Cardiac muscle cell (in vitro differentiated cells and primary cell): ENCODE results near the gene ZDHHC9. TPM values are rescaled to one million over a fixed set of nuclear protein-coding genes. Genes with fewer than 3 reads are reported as not detected.

Source experiments
- DNase-seq, 2 donors: peaks; one replicate each; pipeline versions ENCODE4 v3.0.0 to v3.0.0-alpha.2; 2010 to 2017; ENCODE audit warnings: low read depth in 1 of 2, low spot score in 1 of 2
- H3K27ac ChIP-seq: fragments of 200-600 bp; sonication (generic); 2 replicates; pipeline ENCODE4 v1.5.1; 2016
- H3K27me3 ChIP-seq: fragments of 200-600 bp; sonication (generic); 2 replicates; pipeline ENCODE4 v1.6.0; 2016; ENCODE audit warnings: control low read depth
- H3K36me3 ChIP-seq: fragments of 200-600 bp; sonication (generic); 2 replicates; pipeline ENCODE4 v1.5.1; 2016; ENCODE audit warnings: control low read depth
- H3K4me1 ChIP-seq: fragments of 200-600 bp; sonication (generic); 2 replicates; pipeline ENCODE4 v1.8.1; 2017; ENCODE audit warnings: low read depth, mild to moderate bottlenecking, mixed run types
- H3K4me3 ChIP-seq: fragments of 200-600 bp; sonication (generic); 2 replicates; pipeline ENCODE4 v1.5.1; 2016; ENCODE audit warnings: mild to moderate bottlenecking
- H3K9me3 ChIP-seq: fragments of 200-600 bp; sonication (generic); 2 replicates; pipeline ENCODE4 v1.5.1; 2017; ENCODE audit warnings: low read depth, mild to moderate bottlenecking, control low read depth
- polyA plus RNA-seq: library from polyadenylated mRNA; unstranded; fragments of >200 nt; fragmentation: Nextera tagmentation; extraction: Ambion mirVana; gene quantifications from 2 replicates; pipeline ENCODE4 v1.2.1, GENCODE V29; 2016
- total RNA-seq: library from RNA; depleted of rRNA; stranded (reverse); fragments of >200 nt; gene quantifications from 2 replicates; pipeline ENCODE4 v1.2.3, GENCODE V29; 2016
- TF ChIP-seq, protein P1 (sequence below): IDR thresholded peaks from 2 replicates; pipeline ENCODE4 v1.5.1; 2012; ENCODE audit warnings: low read depth, mild to moderate bottlenecking, low read length

The ZDHHC9 gene
- total and polyA plus RNA-seq, 2 experiments from 2014 or later, result 9.9 to 15.5 TPM

DNA sequence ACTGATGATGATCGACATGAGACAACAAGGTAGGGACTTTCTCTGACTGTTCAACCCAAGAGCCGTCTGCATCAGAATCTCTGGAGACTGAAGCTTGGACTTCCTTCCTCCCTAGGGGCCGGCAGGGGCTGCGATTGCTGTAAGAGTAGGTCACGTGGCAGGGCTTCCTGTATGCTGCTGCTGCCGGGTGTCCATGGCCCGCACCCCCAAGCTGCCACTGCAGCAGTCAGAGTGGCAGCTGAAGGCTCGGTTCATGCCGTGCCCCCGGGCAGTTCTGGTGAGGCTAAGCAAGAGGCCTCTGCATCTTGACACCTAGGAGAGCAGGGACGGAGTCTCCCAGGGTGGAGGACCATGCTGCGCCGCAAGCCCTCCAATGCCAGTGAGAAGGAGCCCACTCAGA lies 63.9 kb downstream of the ZDHHC9 start, which contains the start of gene SASH3:
Gene SASH3 (plus strand): TSS at position 203 of the 400 bp plus-strand sequence. CDS start 149 bp downstream, at position 352.
- no peaks in the 10 kb centered on the region for H3K9me3 ChIP-seq
- no peaks in the 10 kb centered on the region for H3K27me3 ChIP-seq
- no peak for DNase-seq
- TF ChIP-seq, protein P1, sequence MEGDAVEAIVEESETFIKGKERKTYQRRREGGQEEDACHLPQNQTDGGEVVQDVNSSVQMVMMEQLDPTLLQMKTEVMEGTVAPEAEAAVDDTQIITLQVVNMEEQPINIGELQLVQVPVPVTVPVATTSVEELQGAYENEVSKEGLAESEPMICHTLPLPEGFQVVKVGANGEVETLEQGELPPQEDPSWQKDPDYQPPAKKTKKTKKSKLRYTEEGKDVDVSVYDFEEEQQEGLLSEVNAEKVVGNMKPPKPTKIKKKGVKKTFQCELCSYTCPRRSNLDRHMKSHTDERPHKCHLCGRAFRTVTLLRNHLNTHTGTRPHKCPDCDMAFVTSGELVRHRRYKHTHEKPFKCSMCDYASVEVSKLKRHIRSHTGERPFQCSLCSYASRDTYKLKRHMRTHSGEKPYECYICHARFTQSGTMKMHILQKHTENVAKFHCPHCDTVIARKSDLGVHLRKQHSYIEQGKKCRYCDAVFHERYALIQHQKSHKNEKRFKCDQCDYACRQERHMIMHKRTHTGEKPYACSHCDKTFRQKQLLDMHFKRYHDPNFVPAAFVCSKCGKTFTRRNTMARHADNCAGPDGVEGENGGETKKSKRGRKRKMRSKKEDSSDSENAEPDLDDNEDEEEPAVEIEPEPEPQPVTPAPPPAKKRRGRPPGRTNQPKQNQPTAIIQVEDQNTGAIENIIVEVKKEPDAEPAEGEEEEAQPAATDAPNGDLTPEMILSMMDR, result no peak
- H3K4me1 ChIP-seq, result no peaks in the 10 kb centered on the region
- no peak within 1 kb of the TSS for H3K27ac ChIP-seq
- no peak within 1 kb of the TSS for H3K4me3 ChIP-seq
- no peaks in the 10 kb centered on the region for H3K36me3 ChIP-seq

DNA sequence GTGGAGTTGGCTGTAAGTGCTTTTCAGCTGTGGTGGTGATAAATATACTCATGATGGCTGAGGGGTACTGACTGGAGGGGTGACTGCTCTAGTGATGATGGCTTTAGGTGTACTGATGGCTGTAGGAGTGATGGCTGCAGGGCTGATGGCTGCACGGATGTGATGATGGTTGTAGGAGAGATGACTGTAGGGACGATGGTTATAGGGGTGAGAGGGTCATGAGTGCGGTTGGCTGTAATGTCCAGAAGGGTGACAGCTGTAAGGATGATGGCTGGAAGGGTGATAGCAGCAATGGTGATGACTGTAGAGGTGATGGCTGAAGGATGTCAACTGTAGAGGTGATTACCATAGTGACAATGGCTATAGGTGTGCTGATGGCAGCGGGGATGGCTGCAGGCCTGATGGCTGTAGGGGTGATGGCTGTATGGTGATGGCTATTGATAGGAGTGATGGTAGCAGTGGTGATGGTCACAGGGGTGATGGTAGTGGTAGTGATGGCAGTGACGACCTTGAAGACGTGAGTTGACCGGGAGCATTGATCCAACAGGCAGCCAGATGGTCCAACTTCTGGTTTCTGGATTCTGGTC lies 64.5 kb downstream of the ZDHHC9 start:
- H3K4me3 ChIP-seq, result no peak overlapping the region
- no peaks in the 10 kb centered on the region for H3K9me3 ChIP-seq
- H3K27ac ChIP-seq, result no peak overlapping the region
- no peaks in the 10 kb centered on the region for H3K4me1 ChIP-seq
- H3K27me3 ChIP-seq, result no peaks in the 10 kb centered on the region
- no peak for DNase-seq
- TF ChIP-seq, protein P1, result no peak
- H3K36me3 ChIP-seq, result no peaks in the 10 kb centered on the region

DNA sequence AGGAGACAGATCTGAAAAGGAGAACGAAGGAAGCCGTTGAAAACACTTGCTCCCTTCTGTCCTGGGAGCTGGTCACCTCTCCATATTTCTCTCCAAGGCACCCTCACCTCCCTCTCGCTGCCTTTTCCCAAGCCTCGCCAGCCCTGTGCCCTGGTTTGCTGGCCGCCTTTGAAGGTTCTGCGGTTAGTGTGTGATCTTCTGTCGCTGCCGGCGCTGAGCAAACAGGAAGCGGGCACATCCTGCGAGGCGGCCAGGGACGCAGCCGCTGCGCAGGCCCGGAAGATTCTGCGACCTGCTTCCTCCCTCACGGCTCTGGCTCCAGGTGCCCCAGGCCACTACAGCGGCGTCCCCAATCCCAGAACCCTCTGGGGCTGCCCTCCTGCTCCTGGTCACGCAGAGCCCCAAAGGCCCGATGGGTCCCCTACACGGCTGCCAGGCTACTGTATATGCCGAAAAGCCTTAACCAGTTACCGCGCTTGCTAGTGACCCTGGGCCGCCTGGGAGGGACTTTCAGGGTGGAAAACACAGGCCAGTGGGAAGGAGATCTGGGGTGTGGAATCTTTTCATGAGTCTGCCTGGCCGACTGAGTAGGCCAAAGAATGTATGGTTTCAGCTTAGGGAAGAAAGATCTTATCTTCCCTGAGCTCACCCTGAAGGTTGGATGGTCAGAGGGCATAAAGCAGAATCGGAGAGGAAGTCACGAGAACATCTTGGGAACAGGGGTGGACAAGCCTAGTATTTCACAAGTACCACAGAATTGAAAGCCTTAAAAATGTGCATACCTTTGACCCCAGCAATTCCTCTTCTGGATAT lies 66.3 kb downstream of the ZDHHC9 start:
- no peaks in the 10 kb centered on the region for H3K27me3 ChIP-seq
- no peaks in the 10 kb centered on the region for H3K36me3 ChIP-seq
- H3K27ac ChIP-seq, result no peak overlapping the region
- no peak for DNase-seq
- no peaks in the 10 kb centered on the region for H3K4me1 ChIP-seq
- H3K4me3 ChIP-seq, result no peak overlapping the region
- TF ChIP-seq, protein P1, result no peak
- H3K9me3 ChIP-seq, result no peaks in the 10 kb centered on the region

DNA sequence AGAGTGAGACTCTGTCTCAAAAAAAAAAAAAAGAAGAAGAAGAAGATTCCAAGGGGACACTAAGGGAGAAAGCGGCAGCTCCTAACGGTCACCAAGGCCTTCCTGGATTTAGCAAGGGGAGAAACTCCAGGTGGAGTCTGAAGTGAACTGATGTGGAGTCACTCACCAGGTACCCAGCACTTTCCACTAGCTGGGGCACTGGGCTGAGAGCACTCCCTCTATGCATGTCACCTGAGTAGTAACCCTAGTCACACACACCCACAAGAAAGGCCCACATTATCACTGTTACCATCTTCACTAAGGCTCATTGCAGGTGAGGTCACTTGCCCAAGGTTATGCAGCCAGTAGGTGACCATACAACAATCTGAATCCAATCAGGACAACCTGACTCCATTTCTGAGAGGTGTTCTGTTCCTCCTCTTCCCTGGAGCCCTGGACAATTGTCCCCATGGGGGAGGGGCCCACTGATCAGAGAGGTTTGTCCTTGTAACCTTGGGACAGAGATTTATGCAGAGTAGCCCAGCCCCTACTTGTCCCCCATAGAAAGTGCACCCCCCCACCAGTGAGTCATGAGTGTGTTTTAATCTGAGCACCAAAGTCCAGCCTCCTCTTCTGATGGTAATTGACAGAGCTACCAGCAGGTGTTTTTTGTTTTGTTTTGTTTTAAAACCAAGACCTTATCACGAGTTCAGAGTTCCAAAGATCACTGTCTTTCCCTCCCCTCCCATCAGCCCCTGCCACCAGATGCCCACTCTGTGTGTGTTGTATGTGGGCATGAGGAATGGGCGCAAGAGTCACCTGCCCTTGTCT lies 69.8 kb downstream of the ZDHHC9 start:
- TF ChIP-seq, protein P1, result no peak
- Histone ChIP-seq H3K4me1 (no peaks in the 10 kb centered on the region), H3K9me3 (no peaks in the 10 kb centered on the region)

DNA sequence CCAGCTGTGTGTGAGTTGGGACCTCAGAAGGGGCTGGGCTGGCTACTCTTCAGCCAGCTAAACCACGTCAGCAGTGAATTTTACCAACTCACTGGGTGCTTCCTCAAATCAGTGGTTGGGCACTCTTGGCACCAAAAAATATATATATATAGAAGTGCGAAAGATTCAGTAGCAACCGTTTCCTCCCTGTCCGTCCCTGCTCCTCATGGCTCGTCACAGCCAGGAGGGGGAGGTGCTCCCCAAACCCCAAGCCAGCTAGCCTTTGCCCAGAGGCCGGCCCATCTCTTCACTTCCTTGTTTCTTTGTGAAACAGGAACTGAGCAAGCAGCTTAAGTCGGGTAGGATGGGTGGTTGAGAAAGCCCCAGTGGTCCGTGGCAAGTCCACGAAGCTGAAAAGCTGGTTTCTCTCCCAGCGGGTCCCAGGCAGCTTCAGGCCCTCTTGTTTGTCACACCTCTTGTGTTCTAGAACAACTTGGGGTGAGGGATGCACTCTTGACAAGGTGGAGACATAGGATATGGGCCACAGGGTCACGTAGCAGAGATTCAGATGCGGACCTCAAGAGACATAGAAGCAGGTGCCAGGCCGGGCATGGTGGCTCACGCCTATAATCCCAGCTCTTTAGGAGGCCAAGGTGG lies 70.8 kb downstream of the ZDHHC9 start:
- H3K27ac ChIP-seq, result no peak overlapping the region
- H3K9me3 ChIP-seq, result no peaks in the 10 kb centered on the region
- H3K27me3 ChIP-seq, result no peaks in the 10 kb centered on the region
- H3K4me3 ChIP-seq, result no peak overlapping the region
- no peaks in the 10 kb centered on the region for H3K4me1 ChIP-seq
- TF ChIP-seq, protein P1, result no peak
- DNase-seq, result no peak
- no peaks in the 10 kb centered on the region for H3K36me3 ChIP-seq

More for the DNA sequence above, 69.8 kb downstream of the ZDHHC9 start:
- no peak overlapping the region for H3K27ac ChIP-seq
- no peak overlapping the region for H3K4me3 ChIP-seq
- DNase-seq, result no peak
- H3K27me3 ChIP-seq, result no peaks in the 10 kb centered on the region
- no peaks in the 10 kb centered on the region for H3K36me3 ChIP-seq
